ENCODE measurements around the gene GJA1.
"Not testable (repeated sequence)": the region's sequence is repeated elsewhere in the genome, so short reads cannot be mapped to it uniquely, and the experiment has no call there.

The GJA1 gene

GRCh38 chr6:121395736-121396135, 39.7 kb upstream of the GJA1 start:
- Histone ChIP-seq H3K9me2 (replicated peaks; ENCODE audit: insufficient read depth, low read length) (no peaks in the 10 kb centered on the region), H3K36me3 (replicated peaks; ENCODE audit: insufficient read depth, low read length) (no peaks in the 10 kb centered on the region), H3F3A (ENCODE audit: insufficient read depth, low read length) (no peaks in the 10 kb centered on the region), H3K9me3 (replicated peaks; ENCODE audit: insufficient read depth, low read length) (no peaks in the 10 kb centered on the region), H3K79me2 (ENCODE audit: low read length) (no peaks in the 10 kb centered on the region), H3K4me1 (ENCODE audit: low read length) (no peaks in the 10 kb centered on the region), H4K20me1 (ENCODE audit: insufficient read depth, low read length) (no peaks in the 10 kb centered on the region), H3K4me3 (ENCODE audit: low read length) (no peak overlapping the region), H3K27me3 (replicated peaks; ENCODE audit: insufficient read depth, low read length) (no peaks in the 10 kb centered on the region), H2AFZ (ENCODE audit: low read length) (no peak overlapping the region), H3K27ac (ENCODE audit: low read length) (no peak overlapping the region), H3K9ac (ENCODE audit: low read length) (no peak overlapping the region), H3K4me2 (ENCODE audit: low read depth, low read length) (no peak overlapping the region)
- no peak for DNase-seq
- TF ChIP-seq EZH2 (optimal IDR thresholded peaks at IDR 0.05; ENCODE audit: low read depth, low read length): no peak
- TF ChIP-seq, protein P1, sequence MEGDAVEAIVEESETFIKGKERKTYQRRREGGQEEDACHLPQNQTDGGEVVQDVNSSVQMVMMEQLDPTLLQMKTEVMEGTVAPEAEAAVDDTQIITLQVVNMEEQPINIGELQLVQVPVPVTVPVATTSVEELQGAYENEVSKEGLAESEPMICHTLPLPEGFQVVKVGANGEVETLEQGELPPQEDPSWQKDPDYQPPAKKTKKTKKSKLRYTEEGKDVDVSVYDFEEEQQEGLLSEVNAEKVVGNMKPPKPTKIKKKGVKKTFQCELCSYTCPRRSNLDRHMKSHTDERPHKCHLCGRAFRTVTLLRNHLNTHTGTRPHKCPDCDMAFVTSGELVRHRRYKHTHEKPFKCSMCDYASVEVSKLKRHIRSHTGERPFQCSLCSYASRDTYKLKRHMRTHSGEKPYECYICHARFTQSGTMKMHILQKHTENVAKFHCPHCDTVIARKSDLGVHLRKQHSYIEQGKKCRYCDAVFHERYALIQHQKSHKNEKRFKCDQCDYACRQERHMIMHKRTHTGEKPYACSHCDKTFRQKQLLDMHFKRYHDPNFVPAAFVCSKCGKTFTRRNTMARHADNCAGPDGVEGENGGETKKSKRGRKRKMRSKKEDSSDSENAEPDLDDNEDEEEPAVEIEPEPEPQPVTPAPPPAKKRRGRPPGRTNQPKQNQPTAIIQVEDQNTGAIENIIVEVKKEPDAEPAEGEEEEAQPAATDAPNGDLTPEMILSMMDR (IDR thresholded peaks at IDR 0.05; ENCODE audit: low read length): no peak
- no peak for TF ChIP-seq EZH2phosphoT487 (IDR thresholded peaks at IDR 0.05; ENCODE audit: low read length)

DNA sequence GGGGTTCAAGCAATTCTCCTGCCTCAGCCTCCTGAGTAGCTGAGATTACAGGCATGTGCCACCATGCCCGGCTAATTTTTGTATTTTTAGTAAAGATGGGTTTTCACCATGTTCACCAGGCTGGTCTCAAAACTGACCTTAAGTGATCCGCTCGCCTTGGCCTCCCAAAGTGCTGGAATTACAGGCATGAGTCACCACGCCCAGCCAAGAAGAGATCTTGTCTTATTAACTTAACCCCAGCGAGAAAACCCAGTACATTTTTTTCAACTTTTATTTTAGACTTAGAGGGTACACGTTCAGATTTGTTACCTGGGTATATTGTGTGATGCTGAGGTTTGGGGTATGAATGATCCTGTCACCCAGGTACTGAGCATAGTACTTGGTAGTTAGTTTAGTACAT, 38.3 kb upstream of the GJA1 start:
- not testable (repeated sequence) for H3K27me3 ChIP-seq (replicated peaks; ENCODE audit: insufficient read depth, low read length); H3K4me3 ChIP-seq (ENCODE audit: low read length); H4K20me1 ChIP-seq (ENCODE audit: insufficient read depth, low read length); H3K79me2 ChIP-seq (ENCODE audit: low read length); H3F3A ChIP-seq (ENCODE audit: insufficient read depth, low read length); H3K4me1 ChIP-seq (ENCODE audit: low read length); H3K9me2 ChIP-seq (replicated peaks; ENCODE audit: insufficient read depth, low read length); DNase-seq; H3K9me3 ChIP-seq (replicated peaks; ENCODE audit: insufficient read depth, low read length); H3K36me3 ChIP-seq (replicated peaks; ENCODE audit: insufficient read depth, low read length); H3K4me2 ChIP-seq (ENCODE audit: low read depth, low read length); H3K9ac ChIP-seq (ENCODE audit: low read length); H2AFZ ChIP-seq (ENCODE audit: low read length); H3K27ac ChIP-seq (ENCODE audit: low read length)

- DNase-seq: no peak
- Histone ChIP-seq H4K20me1 (ENCODE audit: insufficient read depth, low read length) (no peaks in the 10 kb centered on the region), H3F3A (ENCODE audit: insufficient read depth, low read length) (no peaks in the 10 kb centered on the region), H3K36me3 (replicated peaks; ENCODE audit: insufficient read depth, low read length) (no peaks in the 10 kb centered on the region), H2AFZ (ENCODE audit: low read length) (no peak overlapping the region), H3K27ac (ENCODE audit: low read length) (no peak overlapping the region), H3K4me1 (ENCODE audit: low read length) (no peaks in the 10 kb centered on the region), H3K4me2 (ENCODE audit: low read depth, low read length) (no peak overlapping the region), H3K4me3 (ENCODE audit: low read length) (no peak overlapping the region), H3K9me2 (replicated peaks; ENCODE audit: insufficient read depth, low read length) (no peaks in the 10 kb centered on the region), H3K79me2 (ENCODE audit: low read length) (no peaks in the 10 kb centered on the region), H3K27me3 (replicated peaks; ENCODE audit: insufficient read depth, low read length) (no peaks in the 10 kb centered on the region), H3K9ac (ENCODE audit: low read length) (no peak overlapping the region), H3K9me3 (replicated peaks; ENCODE audit: insufficient read depth, low read length) (no peaks in the 10 kb centered on the region)
- TF ChIP-seq EZH2 (optimal IDR thresholded peaks at IDR 0.05; ENCODE audit: low read depth, low read length) (no peak), EZH2phosphoT487 (IDR thresholded peaks at IDR 0.05; ENCODE audit: low read length) (no peak)
- TF ChIP-seq, protein P1 (IDR thresholded peaks at IDR 0.05; ENCODE audit: low read length): no peak
Observed at GRCh38 chr6:121398127-121398526, 37.3 kb upstream of the GJA1 start.

DNA sequence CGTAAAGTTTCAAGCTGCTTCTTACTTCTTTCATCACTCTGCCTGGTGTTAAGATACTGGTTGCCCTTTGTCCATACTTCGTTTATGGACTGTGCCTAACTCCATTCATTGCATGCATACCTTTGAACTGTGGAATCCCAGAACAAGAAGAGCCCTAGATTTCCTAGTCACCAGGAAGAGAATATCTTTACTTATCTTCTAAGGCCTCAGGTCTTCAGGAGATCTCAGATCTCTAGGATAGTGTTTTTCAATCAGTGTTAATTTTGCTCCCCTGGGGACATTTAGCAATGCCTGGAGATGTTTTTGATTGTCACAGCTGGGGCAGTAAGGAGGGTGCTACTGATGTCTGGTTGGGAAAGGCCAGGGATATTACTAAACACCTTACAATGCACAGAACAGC, 35.5 kb upstream of the GJA1 start:
- Histone ChIP-seq H3K4me1 (ENCODE audit: low read length) (no peaks in the 10 kb centered on the region), H4K20me1 (ENCODE audit: insufficient read depth, low read length) (no peaks in the 10 kb centered on the region), H3K9me3 (replicated peaks; ENCODE audit: insufficient read depth, low read length) (no peaks in the 10 kb centered on the region), H3K27ac (ENCODE audit: low read length) (no peak overlapping the region), H3F3A (ENCODE audit: insufficient read depth, low read length) (no peaks in the 10 kb centered on the region), H3K9me2 (replicated peaks; ENCODE audit: insufficient read depth, low read length) (no peaks in the 10 kb centered on the region), H3K27me3 (replicated peaks; ENCODE audit: insufficient read depth, low read length) (no peaks in the 10 kb centered on the region), H3K4me2 (ENCODE audit: low read depth, low read length) (no peak overlapping the region), H2AFZ (ENCODE audit: low read length) (no peak overlapping the region), H3K4me3 (ENCODE audit: low read length) (no peak overlapping the region), H3K79me2 (ENCODE audit: low read length) (no peaks in the 10 kb centered on the region), H3K36me3 (replicated peaks; ENCODE audit: insufficient read depth, low read length) (no peaks in the 10 kb centered on the region), H3K9ac (ENCODE audit: low read length) (no peak overlapping the region)
- TF ChIP-seq EZH2 (optimal IDR thresholded peaks at IDR 0.05; ENCODE audit: low read depth, low read length) (no peak), EZH2phosphoT487 (IDR thresholded peaks at IDR 0.05; ENCODE audit: low read length) (no peak)
- TF ChIP-seq, protein P1 (IDR thresholded peaks at IDR 0.05; ENCODE audit: low read length): no peak
- no peak for DNase-seq

Measured in MM.1S (cell line).